AG09309 (cell line): ENCODE data around the gene APOC3.
"Not testable (repeated sequence)": the region's sequence is repeated elsewhere in the genome, so short reads cannot be mapped to it uniquely, and the experiment has no call there.

Experiments
- DNase-seq: peaks from one replicate; pipeline ENCODE4 v3.0.0-alpha.2; 2010; ENCODE audit warnings: low read depth
- H3K4me3 ChIP-seq: 2 replicates; pipeline ENCODE4 v1.5.1; 2011; ENCODE audit warnings: mild to moderate bottlenecking, low read depth, low read length, moderate library complexity; ENCODE audit not compliant: control insufficient read depth
- CTCF ChIP-seq: IDR thresholded peaks from 2 replicates; pipeline ENCODE4 v1.5.1; 2011; ENCODE audit warnings: mild to moderate bottlenecking, low read depth, low read length, inconsistent platforms; ENCODE audit not compliant: insufficient read depth, control insufficient read depth; ENCODE audit errors: missing control alignments

APOC3 gene

GRCh38 chr11:116800610-116801009 lies 29.1 kb upstream of the APOC3 start:
- no peak for TF ChIP-seq CTCF
- no peak for DNase-seq
- H3K4me3 ChIP-seq = no peak overlapping the region

GRCh38 chr11:116801662-116802061 lies 28.0 kb upstream of the APOC3 start:
- not testable (repeated sequence) for H3K4me3 ChIP-seq, DNase-seq

- DNase-seq = no peak
- H3K4me3 ChIP-seq = no peak overlapping the region
- no peak for TF ChIP-seq CTCF
Measured at GRCh38 chr11:116804001-116804400, 25.7 kb upstream of the APOC3 start.

- no peak for DNase-seq
- H3K4me3 ChIP-seq = no peak overlapping the region
- no peak for TF ChIP-seq CTCF
Measured at GRCh38 chr11:116807601-116808261, 22.0 kb upstream of the APOC3 start.

- DNase-seq = peak; percentile 11
Measured at GRCh38 chr11:116808262-116809175, 21.2 kb upstream of the APOC3 start.

GRCh38 chr11:116811194-116811593 lies 18.5 kb upstream of the APOC3 start:
- H3K4me3 ChIP-seq = no peak overlapping the region
- TF ChIP-seq CTCF = no peak
- DNase-seq = no peak

More at GRCh38 chr11:116808262-116809175, 21.2 kb upstream of the APOC3 start:
- H3K4me3 ChIP-seq = no peak overlapping the region
- no peak for TF ChIP-seq CTCF

- no peak overlapping the region for H3K4me3 ChIP-seq
- TF ChIP-seq CTCF = no peak
- no peak for DNase-seq
Measured at GRCh38 chr11:116812109-116812508, 17.6 kb upstream of the APOC3 start.
